D721Med (cell line): ENCODE results near the gene EPC1.

Experiments used
- DNase-seq: peaks from one replicate; pipeline ENCODE4 v3.0.0; 2011; ENCODE audit warnings: low spot score; ENCODE audit not compliant: insufficient read length
- FAIRE-seq: peaks from 2 replicates; lab custom pipeline; 2011; peaks lifted over from hg19 to GRCh38; lab: Jason Lieb, UNC
- TF ChIP-seq, protein P1 (sequence below): IDR thresholded peaks from 2 replicates; pipeline ENCODE4 v1.5.1; 2012; ENCODE audit warnings: mild to moderate bottlenecking, control low read depth; ENCODE audit not compliant: insufficient read depth; ENCODE audit errors: missing control alignments

The EPC1 gene

DNA sequence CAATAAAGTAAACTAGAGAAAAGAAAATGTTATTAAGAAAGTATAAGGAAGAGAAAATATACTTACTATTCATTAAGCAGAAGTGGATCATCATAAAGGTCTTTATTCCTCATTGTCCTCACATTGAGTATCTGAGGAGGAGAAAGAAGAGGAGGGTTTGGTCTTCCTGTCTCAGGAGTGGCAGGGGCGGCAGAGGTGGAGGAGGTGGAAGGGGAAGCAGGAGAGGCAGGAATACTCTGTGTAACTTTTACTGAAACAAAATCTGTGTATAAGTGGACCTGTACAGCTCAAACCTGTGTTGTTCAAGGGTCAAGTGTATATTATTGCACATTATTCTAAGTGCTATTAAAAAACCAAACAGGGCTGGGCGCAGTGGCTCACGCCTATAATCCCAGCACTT is 34.2 kb upstream of the EPC1 start:
- FAIRE-seq (no peak), DNase-seq (no peak)
- TF ChIP-seq, protein P1, sequence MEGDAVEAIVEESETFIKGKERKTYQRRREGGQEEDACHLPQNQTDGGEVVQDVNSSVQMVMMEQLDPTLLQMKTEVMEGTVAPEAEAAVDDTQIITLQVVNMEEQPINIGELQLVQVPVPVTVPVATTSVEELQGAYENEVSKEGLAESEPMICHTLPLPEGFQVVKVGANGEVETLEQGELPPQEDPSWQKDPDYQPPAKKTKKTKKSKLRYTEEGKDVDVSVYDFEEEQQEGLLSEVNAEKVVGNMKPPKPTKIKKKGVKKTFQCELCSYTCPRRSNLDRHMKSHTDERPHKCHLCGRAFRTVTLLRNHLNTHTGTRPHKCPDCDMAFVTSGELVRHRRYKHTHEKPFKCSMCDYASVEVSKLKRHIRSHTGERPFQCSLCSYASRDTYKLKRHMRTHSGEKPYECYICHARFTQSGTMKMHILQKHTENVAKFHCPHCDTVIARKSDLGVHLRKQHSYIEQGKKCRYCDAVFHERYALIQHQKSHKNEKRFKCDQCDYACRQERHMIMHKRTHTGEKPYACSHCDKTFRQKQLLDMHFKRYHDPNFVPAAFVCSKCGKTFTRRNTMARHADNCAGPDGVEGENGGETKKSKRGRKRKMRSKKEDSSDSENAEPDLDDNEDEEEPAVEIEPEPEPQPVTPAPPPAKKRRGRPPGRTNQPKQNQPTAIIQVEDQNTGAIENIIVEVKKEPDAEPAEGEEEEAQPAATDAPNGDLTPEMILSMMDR, result no peak

DNA sequence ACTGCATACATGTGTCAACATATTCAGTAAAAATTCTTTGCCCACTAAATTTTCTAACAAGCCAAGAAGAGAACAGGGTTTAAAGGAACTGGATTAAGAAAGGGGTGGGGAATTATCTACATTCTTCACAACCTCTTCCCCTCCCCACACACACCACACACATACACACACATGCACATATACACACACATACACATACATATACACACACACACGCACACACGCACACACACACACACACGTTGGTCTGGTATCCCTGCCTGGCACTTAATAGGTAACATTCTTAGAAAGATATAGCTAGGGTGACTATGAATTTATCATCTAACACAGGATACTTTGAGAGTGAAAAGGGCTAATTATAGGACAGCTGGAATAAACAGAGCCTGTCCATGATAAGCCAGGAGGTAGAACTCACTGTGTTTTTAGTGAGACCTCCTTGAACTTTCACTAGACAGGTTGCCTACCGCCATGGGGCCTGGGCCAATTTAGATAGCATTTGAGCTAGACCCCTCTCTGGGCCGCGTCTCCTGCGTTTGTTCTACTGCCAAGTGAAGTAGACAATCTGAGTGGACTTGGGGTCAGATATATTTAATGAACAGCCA is 33.1 kb upstream of the EPC1 start:
- TF ChIP-seq, protein P1, result no peak
- DNase-seq (no peak), FAIRE-seq (no peak)

DNA sequence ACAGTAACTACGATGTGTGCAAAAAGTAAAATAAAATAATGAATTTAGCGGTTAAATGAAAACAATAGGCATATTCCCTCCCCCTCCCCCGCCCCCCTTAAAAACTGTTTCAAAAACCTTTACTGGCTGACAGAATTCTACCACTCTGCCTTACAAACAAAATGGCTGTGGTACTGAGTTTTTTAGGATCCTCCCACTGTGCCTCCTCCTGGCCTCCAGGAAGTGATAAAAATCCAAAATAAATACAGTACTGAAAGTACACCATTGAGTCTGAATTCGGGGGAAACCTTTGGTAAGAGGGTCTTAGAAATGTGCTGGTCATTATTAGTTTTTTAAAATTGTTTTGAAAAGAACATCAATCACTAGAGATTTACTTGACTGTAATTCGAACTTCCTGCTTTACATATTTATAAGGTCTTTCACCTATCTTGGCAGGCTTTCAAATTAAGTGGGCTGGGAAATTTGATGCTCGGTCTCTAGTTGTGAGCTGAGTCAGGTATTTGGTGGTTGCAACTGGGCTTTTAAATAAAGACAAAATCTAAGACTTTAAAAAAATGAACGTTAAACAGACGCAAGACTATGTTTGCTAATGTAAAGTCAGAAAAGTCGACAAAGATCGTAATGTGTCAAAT is 32.5 kb upstream of the EPC1 start:
- DNase-seq (no peak), FAIRE-seq (peak; percentile 25)
- TF ChIP-seq, protein P1, result no peak

DNA sequence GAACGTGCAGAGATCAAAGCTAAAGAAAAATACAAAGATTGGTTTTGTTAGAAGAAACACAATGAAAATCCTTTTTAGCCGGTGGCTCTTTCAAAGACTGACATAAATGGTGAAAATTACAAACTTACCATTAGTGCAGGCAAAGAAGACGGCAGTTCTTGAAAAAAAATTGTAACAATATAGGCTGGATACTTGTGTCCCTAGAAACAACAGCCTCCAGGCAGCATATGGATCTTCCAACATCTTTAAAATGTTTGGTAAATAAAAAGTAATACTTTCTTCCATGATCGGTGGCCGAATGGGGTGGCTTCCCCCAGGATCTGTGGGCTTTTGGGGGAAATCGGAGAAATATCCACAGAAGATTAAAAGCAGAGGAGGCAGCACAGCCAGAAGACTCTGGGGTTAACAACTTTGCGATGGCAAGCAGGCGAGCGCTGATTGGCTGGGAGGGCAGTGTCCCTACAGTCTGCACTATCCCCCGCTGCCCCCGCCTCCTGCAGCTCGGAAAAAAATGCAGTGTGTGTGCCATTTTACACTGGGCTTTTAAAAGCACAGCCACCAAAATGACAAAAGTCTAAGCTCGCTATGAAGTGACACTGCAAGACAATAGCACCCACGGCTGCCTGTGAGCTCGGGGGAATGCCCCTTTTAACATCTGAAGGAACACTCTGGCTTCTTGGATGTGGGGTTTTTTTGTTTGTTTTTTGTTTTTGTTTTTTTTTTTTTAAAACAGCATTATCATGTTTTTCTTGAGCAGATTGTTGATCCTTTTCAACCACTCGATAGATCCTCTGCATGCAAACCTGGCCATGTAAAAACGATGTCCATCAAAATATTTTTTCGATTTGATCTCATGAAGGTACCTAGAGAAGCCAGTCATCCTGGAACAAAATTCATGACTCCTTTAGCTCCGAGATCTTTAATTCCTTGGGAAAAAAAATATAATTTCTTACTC is 31.7 kb upstream of the EPC1 start:
- no peak for DNase-seq
- no peak for FAIRE-seq
- TF ChIP-seq, protein P1, result no peak

DNA sequence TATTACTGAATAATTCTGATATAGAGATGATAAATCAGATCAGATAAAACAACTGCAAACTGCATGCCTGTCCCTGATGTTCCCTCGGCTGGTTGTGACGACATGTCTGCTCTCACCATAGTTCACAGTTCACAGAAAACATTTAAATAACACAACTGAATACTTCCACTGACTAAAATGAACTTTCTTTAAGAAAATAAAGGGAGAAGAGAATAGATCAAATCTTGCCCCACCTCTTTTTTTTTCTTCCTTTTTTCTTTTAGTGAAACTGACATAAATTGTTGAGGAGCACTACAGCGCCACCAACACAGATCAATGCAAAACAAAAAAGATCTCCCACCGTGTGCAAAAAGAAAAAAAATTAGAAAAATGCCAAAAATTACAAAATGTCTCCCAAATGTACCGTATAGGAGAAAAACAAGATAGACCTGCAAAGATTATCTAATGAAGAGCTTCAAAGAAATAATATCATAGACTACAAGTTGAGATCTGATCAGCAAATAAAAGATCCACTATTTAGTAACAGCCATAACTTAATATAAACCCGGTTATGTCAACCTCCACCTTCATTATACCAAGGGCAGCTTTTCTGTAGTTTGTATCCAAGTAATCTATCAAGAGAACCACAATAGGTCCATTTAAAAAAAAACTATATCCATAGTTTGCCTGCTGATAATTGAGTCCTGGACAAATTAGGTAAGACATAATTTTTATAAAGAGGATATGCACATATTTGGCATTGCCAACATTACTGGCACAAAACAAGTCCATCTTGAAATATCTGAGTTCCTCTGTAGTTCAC is 30.7 kb upstream of the EPC1 start:
- TF ChIP-seq, protein P1, result peak; percentile 57
- FAIRE-seq (peak; percentile 78), DNase-seq (no peak)

DNA sequence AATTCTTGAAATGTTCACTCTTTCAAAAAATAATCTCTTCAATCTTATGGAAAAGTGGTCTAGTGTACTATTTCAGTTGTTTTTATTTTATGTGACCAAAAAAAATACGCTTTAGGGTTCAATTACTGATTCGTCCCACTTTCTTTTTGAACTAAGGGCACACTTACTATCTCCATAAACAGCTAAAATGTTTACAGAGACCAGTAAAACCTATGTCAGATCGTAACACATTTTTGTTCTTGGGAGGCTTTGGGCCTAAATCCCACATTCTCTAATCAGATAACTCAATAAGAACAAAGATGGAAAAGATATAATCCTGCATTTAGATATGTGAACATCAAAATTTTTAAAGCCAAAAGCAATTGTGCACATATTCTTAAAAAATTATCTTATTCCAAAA is 29.8 kb upstream of the EPC1 start:
- no peak for DNase-seq
- FAIRE-seq, result peak; percentile 48

More for the DNA sequence above, 29.8 kb upstream of the EPC1 start:
- TF ChIP-seq, protein P1, result no peak
